ENCODE results near the gene ELMO1. TPM values are rescaled to one million over a fixed set of nuclear protein-coding genes. Genes with fewer than 3 reads are reported as not detected.

ELMO1 gene
- total and polyA plus RNA-seq, 9 donors, result 8.9 to 48.9 (median 28.0) TPM

DNA sequence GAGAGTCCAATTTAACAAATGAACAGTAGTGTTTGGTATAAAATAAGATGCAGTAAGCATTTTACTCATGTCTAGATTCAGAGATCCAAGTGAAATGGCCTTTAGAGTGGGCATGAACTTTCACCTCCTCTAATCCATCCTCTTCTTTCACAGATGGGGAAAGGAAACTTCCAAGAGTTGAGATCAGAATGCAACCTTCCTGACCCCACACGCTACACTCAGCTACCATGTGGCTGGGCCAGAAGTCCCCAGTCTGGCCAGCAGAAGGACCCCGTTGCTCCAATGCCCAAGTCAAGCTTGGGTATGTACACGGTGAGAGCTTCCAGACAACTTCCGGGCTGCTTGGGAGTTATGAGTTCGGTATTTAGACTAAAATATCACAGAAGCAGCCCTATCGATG lies 228.0 kb downstream of the ELMO1 start:
- H3K36me3 ChIP-seq, result no peaks in the 10 kb centered on the region
- no peaks in the 10 kb centered on the region for H3K27me3 ChIP-seq
- no peak overlapping the region for H3K4me3 ChIP-seq
- intact Hi-C loops (cut with DNase I), result no loop called here
- peaks cover 3% of the 10 kb centered on the region for H3K4me1 ChIP-seq (ENCODE audit: insufficient read depth)
- DNase-seq, result no peak
- 70 to 91% (median 79%) methylated on average over 6 of the region's 6 CpGs for WGBS, 3 donors
- TF ChIP-seq EP300 (IDR thresholded peaks at IDR 0.05) (no peak), POLR2A (IDR thresholded peaks at IDR 0.05) (no peak)
- TF ChIP-seq, protein P1, sequence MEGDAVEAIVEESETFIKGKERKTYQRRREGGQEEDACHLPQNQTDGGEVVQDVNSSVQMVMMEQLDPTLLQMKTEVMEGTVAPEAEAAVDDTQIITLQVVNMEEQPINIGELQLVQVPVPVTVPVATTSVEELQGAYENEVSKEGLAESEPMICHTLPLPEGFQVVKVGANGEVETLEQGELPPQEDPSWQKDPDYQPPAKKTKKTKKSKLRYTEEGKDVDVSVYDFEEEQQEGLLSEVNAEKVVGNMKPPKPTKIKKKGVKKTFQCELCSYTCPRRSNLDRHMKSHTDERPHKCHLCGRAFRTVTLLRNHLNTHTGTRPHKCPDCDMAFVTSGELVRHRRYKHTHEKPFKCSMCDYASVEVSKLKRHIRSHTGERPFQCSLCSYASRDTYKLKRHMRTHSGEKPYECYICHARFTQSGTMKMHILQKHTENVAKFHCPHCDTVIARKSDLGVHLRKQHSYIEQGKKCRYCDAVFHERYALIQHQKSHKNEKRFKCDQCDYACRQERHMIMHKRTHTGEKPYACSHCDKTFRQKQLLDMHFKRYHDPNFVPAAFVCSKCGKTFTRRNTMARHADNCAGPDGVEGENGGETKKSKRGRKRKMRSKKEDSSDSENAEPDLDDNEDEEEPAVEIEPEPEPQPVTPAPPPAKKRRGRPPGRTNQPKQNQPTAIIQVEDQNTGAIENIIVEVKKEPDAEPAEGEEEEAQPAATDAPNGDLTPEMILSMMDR (IDR thresholded peaks at IDR 0.05), result no peak
- no peak overlapping the region for H3K27ac ChIP-seq
- H3K9me3 ChIP-seq, result no peaks in the 10 kb centered on the region

DNA sequence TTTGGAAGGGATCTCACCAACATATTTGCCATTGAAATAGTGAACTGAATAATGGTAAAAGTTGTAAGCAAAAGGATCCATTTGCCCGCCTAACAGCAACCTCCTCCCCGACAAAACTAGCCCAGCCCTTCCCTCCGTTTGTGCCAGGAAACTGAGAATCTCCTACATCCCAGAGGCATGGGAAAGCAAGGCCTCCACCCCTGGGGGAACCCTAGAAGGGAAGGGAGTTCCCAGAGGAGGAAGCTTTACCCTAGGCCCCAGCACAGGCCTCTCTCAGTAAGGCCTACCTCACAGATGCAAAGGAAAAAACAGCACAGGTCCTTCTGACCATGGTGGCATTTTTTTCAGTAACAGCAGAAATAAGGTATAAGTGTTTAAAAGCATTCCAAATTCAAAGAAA lies 229.7 kb downstream of the ELMO1 start:
- no peak for DNase-seq
- Histone ChIP-seq H3K27ac (no peak overlapping the region), H3K27me3 (no peaks in the 10 kb centered on the region), H3K4me1 (ENCODE audit: insufficient read depth) (peaks cover 3% of the 10 kb centered on the region), H3K36me3 (no peaks in the 10 kb centered on the region), H3K4me3 (no peak overlapping the region), H3K9me3 (no peaks in the 10 kb centered on the region)
- 55 to 60% (median 57%) methylated on average over 3 of the region's 3 CpGs for WGBS, 3 donors
- TF ChIP-seq POLR2A (IDR thresholded peaks at IDR 0.05), result no peak
- TF ChIP-seq, protein P1 (IDR thresholded peaks at IDR 0.05), result no peak
- no peak for TF ChIP-seq EP300 (IDR thresholded peaks at IDR 0.05)
- intact Hi-C loops (cut with DNase I), result loop anchor here in 1 of 4 donors (10.0 kb wide), 1 partner anchor 226 kb away; the partner anchor contains the start of gene ELMO1

DNA sequence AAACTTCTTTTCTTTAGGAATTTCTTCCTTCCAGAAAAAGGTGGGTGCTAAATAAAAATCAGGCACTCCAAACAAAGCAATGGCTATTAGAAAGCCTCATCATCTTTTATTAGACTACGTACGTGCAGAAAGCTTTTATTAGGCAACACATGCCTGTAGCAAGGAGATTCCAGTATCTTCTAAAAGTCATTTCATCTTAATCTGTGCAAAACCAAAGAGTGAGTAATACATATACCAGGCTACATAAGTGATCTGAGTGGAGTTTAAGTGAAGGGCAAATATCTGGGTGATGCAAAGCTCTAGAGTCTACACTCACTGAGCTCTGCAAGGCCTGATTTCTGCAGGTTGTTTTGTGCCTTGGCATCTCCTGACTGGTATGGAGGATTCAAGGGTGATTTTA lies 231.7 kb downstream of the ELMO1 start:
- TF ChIP-seq EP300 (IDR thresholded peaks at IDR 0.05) (no peak), POLR2A (IDR thresholded peaks at IDR 0.05) (no peak)
- TF ChIP-seq, protein P1 (IDR thresholded peaks at IDR 0.05), result no peak
- peaks cover 3% of the 10 kb centered on the region for H3K4me1 ChIP-seq (ENCODE audit: insufficient read depth)
- H3K9me3 ChIP-seq, result no peaks in the 10 kb centered on the region
- H3K27me3 ChIP-seq, result no peaks in the 10 kb centered on the region
- no peaks in the 10 kb centered on the region for H3K36me3 ChIP-seq
- DNase-seq, result no peak
- H3K4me3 ChIP-seq, result no peak overlapping the region
- WGBS, 3 donors, result 14 to 47% (median 20%) methylated on average over 2 of the region's 2 CpGs
- H3K27ac ChIP-seq, result no peak overlapping the region
- intact Hi-C loops (cut with DNase I), result loop anchor here in 1 of 4 donors (10.0 kb wide), 1 partner anchor 228 kb away; the partner anchor contains the start of gene ELMO1

DNA sequence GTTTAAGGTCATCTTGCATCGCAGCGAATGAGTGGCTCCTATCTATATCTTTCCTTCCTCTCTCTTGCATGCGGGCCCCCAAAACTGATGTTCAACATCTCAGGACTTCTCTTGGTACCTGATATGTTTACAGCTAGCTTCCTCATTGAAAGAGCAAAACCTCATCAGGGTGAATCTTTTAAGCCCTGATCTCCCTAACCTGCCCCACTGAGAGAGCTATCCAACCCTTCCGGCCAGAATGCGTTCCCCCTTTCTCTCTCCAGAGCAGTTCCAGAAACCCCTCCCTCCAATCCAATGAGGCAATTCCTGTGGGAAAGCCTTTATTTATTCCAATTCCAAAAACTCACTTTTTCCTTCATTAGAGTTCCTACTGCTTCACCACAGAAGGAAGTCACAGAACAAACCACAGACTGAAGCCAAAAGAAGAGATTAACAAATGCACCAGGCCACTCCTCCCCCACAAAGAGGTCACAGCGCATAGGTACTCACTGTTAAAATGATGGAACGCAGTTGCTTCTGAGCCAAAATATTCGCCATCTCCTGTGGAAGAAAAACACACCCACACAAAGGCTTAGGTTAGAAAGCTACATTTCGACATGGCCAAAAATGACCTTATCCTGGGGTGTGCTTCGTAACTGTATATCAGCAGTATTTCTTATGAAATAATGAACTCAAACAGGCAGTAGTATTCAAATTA lies 232.4 kb downstream of the ELMO1 start:
- Histone ChIP-seq H3K27me3 (no peaks in the 10 kb centered on the region), H3K4me3 (no peak overlapping the region), H3K36me3 (no peaks in the 10 kb centered on the region), H3K27ac (no peak overlapping the region), H3K4me1 (ENCODE audit: insufficient read depth) (peaks cover 3% of the 10 kb centered on the region), H3K9me3 (no peaks in the 10 kb centered on the region)
- TF ChIP-seq, protein P1 (IDR thresholded peaks at IDR 0.05), result no peak
- TF ChIP-seq EP300 (IDR thresholded peaks at IDR 0.05), result no peak
- no peak for TF ChIP-seq POLR2A (IDR thresholded peaks at IDR 0.05)
- DNase-seq, result peak in 4 of 5 donors; percentile 30 to 58 (median 44)
- WGBS, 3 donors, result 23 to 40% (median 29%) methylated on average over 10 of the region's 10 CpGs
- intact Hi-C loops (cut with DNase I), result loop anchor here in 1 of 4 donors (10.0 kb wide), 1 partner anchor 228 kb away; the partner anchor contains the start of gene ELMO1

Measured in ovary (tissue), 9 donors.